Testis (tissue), 2 donors: ENCODE data around the gene LMBRD2.

ENCODE experiments used
- POLR2A ChIP-seq: fragments of 450-650 bp; IDR thresholded peaks from one replicate; pipeline ENCODE4 v1.6.1; 2017; ENCODE audit warnings: antibody characterized with exemption, mild to moderate bottlenecking, moderate library complexity
- TF ChIP-seq, protein P1 (sequence below), 3 experiments: fragments of 450-650 bp in 2 of 3; fragments of 200-600 bp in 1 of 3; sonication (generic) in 1 of 3; IDR thresholded peaks; one replicate each; pipeline ENCODE4 v1.5.1; 2016 to 2019; ENCODE audit warnings: antibody characterized with exemption in 3 of 3, mild to moderate bottlenecking in 2 of 3, moderate library complexity in 1 of 3

DNA sequence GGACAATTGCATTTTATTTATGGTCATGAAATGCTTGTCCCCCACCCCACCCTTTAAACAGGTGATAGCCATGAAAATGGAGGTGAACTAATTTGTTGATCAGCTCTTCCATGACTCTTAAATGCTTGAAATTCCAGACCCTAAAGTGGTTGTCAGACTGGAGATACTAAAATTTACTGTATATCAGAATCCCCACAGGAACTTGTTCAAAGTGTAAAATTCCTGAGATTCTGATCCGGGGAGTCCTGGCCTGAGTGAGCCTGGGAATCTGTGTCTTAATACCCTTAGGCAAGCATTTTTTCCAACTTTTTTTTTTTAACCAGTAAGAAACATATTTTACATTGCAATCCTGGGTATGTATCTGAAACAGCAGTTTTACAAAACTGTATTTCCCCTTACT, 4.9 kb upstream of the LMBRD2 start:
- TF ChIP-seq, protein P1, sequence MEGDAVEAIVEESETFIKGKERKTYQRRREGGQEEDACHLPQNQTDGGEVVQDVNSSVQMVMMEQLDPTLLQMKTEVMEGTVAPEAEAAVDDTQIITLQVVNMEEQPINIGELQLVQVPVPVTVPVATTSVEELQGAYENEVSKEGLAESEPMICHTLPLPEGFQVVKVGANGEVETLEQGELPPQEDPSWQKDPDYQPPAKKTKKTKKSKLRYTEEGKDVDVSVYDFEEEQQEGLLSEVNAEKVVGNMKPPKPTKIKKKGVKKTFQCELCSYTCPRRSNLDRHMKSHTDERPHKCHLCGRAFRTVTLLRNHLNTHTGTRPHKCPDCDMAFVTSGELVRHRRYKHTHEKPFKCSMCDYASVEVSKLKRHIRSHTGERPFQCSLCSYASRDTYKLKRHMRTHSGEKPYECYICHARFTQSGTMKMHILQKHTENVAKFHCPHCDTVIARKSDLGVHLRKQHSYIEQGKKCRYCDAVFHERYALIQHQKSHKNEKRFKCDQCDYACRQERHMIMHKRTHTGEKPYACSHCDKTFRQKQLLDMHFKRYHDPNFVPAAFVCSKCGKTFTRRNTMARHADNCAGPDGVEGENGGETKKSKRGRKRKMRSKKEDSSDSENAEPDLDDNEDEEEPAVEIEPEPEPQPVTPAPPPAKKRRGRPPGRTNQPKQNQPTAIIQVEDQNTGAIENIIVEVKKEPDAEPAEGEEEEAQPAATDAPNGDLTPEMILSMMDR (IDR thresholded peaks at IDR 0.05): no peak
- TF ChIP-seq POLR2A: no peak
